Hepatocyte (in vitro differentiated cells): ENCODE results near the gene EIF4G3. TPM values are rescaled to one million over a fixed set of nuclear protein-coding genes. Genes with fewer than 3 reads are reported as not detected.

ENCODE experiments used
- DNase-seq: peaks from one replicate; pipeline ENCODE4 v3.0.0-alpha.2; 2016; ENCODE audit warnings: low spot score
- H2AFZ ChIP-seq: fragments of 200-600 bp; sonication (generic); 2 replicates; pipeline ENCODE4 v1.6.0; 2016; ENCODE audit warnings: antibody characterized with exemption, mild to moderate bottlenecking
- H3K27ac ChIP-seq: fragments of 200-600 bp; sonication (generic); 2 replicates; pipeline ENCODE4 v1.5.1; 2016; ENCODE audit warnings: mild to moderate bottlenecking
- H3K27me3 ChIP-seq: fragments of 200-600 bp; sonication (generic); 2 replicates; pipeline ENCODE4 v1.6.1; 2016
- H3K36me3 ChIP-seq: fragments of 200-600 bp; sonication (generic); replicated peaks from 2 replicates; pipeline ENCODE4 v1.5.1; 2016; ENCODE audit warnings: low read depth; ENCODE audit not compliant: insufficient read depth
- H3K4me1 ChIP-seq: fragments of 200-600 bp; sonication (generic); 2 replicates; pipeline ENCODE4 v1.5.1; 2016; ENCODE audit warnings: mild to moderate bottlenecking, moderate library complexity; ENCODE audit not compliant: insufficient read depth
- H3K4me2 ChIP-seq: fragments of 200-600 bp; sonication (generic); 2 replicates; pipeline ENCODE4 v1.6.0; 2016
- H3K4me3 ChIP-seq: fragments of 200-600 bp; sonication (generic); 2 replicates; pipeline ENCODE4 v1.5.1; 2016; ENCODE audit warnings: mild to moderate bottlenecking
- H3K79me2 ChIP-seq: fragments of 200-600 bp; sonication (generic); 2 replicates; pipeline ENCODE4 v1.6.0; 2017; ENCODE audit warnings: mild to moderate bottlenecking
- H3K9me2 ChIP-seq: fragments of 200-600 bp; sonication (generic); replicated peaks from 2 replicates; pipeline ENCODE4 v1.6.0; 2017; ENCODE audit warnings: mild to moderate bottlenecking; ENCODE audit not compliant: insufficient read depth
- H3K9me3 ChIP-seq: fragments of 200-600 bp; sonication (generic); 2 replicates; pipeline ENCODE4 v1.5.1; 2016; ENCODE audit warnings: low read depth, mild to moderate bottlenecking
- H4K20me1 ChIP-seq: fragments of 200-600 bp; sonication (generic); 2 replicates; pipeline ENCODE4 v1.6.0; 2016; ENCODE audit warnings: mild to moderate bottlenecking; ENCODE audit not compliant: insufficient read depth, poor library complexity, severe bottlenecking
- CTCF ChIP-seq: fragments of 200-600 bp; sonication (generic); IDR thresholded peaks from 2 replicates; pipeline ENCODE4 v1.5.1; 2016; ENCODE audit warnings: antibody characterized with exemption, mild to moderate bottlenecking; ENCODE audit not compliant: poor library complexity
- EZH2 ChIP-seq: fragments of 200-600 bp; sonication (generic); IDR thresholded peaks from 2 replicates; pipeline ENCODE4 v1.6.1; 2016; ENCODE audit warnings: antibody characterized with exemption, mild to moderate bottlenecking, borderline replicate concordance
- EZH2phosphoT487 ChIP-seq: fragments of 200-600 bp; sonication (generic); IDR thresholded peaks from one replicate; pipeline ENCODE4 v1.6.1; 2018; ENCODE audit warnings: antibody characterized with exemption, mild to moderate bottlenecking, low read depth, moderate library complexity; ENCODE audit not compliant: unreplicated experiment, severe bottlenecking
- WGBS: methylation state at CpG from one replicate; pipeline ENCODE4 v1.1.6; 2016; ENCODE audit warnings: low lambda C conversion rate; ENCODE audit errors: missing lambda C conversion rate; 5-methylcytosine and 5-hydroxymethylcytosine counted together
- polyA plus RNA-seq: library from polyadenylated mRNA; unstranded; fragments of >200 nt; fragmentation: Nextera tagmentation; extraction: Ambion mirVana; gene quantifications from 2 replicates; pipeline ENCODE4 v1.2.1, GENCODE V29; 2016
- total RNA-seq: library from RNA; depleted of rRNA; stranded (reverse); fragments of >200 nt; gene quantifications from 2 replicates; pipeline ENCODE4 v1.2.3, GENCODE V29; 2014

Gene EIF4G3
- total and polyA plus RNA-seq, 2 experiments from 2014 or later = 33.4 to 42.2 TPM

GRCh38 chr1:20893931-20894330 is 282.8 kb downstream of the EIF4G3 start:
- no peak overlapping the region for H3K4me2 ChIP-seq
- no peaks in the 10 kb centered on the region for H3K9me3 ChIP-seq
- H2AFZ ChIP-seq = no peak overlapping the region
- DNase-seq = no peak
- no peak overlapping the region for H3K27ac ChIP-seq
- H3K27me3 ChIP-seq = no peaks in the 10 kb centered on the region
- H3K4me3 ChIP-seq = no peak overlapping the region
- TF ChIP-seq EZH2 = no peak
- no peak for TF ChIP-seq CTCF
- TF ChIP-seq EZH2phosphoT487 = no peak
- WGBS = 94% methylated on average over 1 of the region's 1 CpG
- no peaks in the 10 kb centered on the region for H3K36me3 ChIP-seq
- no peaks in the 10 kb centered on the region for H4K20me1 ChIP-seq
- no peaks in the 10 kb centered on the region for H3K79me2 ChIP-seq
- H3K9me2 ChIP-seq = no peaks in the 10 kb centered on the region
- peaks cover 9% of the 10 kb centered on the region for H3K4me1 ChIP-seq

GRCh38 chr1:20891091-20891490 is 285.6 kb downstream of the EIF4G3 start:
- no peak overlapping the region for H3K27ac ChIP-seq
- WGBS = 98% methylated on average over 1 of the region's 1 CpG
- H4K20me1 ChIP-seq = no peaks in the 10 kb centered on the region
- H3K9me3 ChIP-seq = no peaks in the 10 kb centered on the region
- H3K79me2 ChIP-seq = no peaks in the 10 kb centered on the region
- no peak overlapping the region for H3K4me2 ChIP-seq
- H3K4me1 ChIP-seq = peaks cover 3% of the 10 kb centered on the region
- H2AFZ ChIP-seq = no peak overlapping the region
- H3K4me3 ChIP-seq = no peak overlapping the region
- no peaks in the 10 kb centered on the region for H3K36me3 ChIP-seq
- H3K9me2 ChIP-seq = no peaks in the 10 kb centered on the region
- H3K27me3 ChIP-seq = no peaks in the 10 kb centered on the region
- DNase-seq = no peak
- TF ChIP-seq CTCF (no peak), EZH2phosphoT487 (no peak), EZH2 (no peak)

- no peak for DNase-seq
- Histone ChIP-seq H3K4me3 (no peak overlapping the region), H4K20me1 (no peaks in the 10 kb centered on the region), H3K36me3 (no peaks in the 10 kb centered on the region), H3K9me2 (no peaks in the 10 kb centered on the region), H3K27ac (no peak overlapping the region), H3K4me2 (no peak overlapping the region), H3K9me3 (no peaks in the 10 kb centered on the region), H2AFZ (no peak overlapping the region), H3K27me3 (no peaks in the 10 kb centered on the region), H3K4me1 (peaks cover 10% of the 10 kb centered on the region), H3K79me2 (no peaks in the 10 kb centered on the region)
- WGBS = 87% methylated on average over 2 of the region's 2 CpGs
- TF ChIP-seq EZH2 (no peak), EZH2phosphoT487 (no peak), CTCF (no peak)
Measured at GRCh38 chr1:20887246-20887645, 289.5 kb downstream of the EIF4G3 start.

- no peak for TF ChIP-seq EZH2
- TF ChIP-seq EZH2phosphoT487 = no peak
- TF ChIP-seq CTCF = no peak
- Histone ChIP-seq H2AFZ (no peak overlapping the region), H3K9me3 (no peaks in the 10 kb centered on the region), H4K20me1 (no peaks in the 10 kb centered on the region), H3K36me3 (no peaks in the 10 kb centered on the region), H3K27ac (no peak overlapping the region), H3K27me3 (no peaks in the 10 kb centered on the region), H3K79me2 (no peaks in the 10 kb centered on the region), H3K9me2 (no peaks in the 10 kb centered on the region), H3K4me3 (no peak overlapping the region), H3K4me2 (no peak overlapping the region), H3K4me1 (peaks cover 10% of the 10 kb centered on the region)
- DNase-seq = peak; percentile 6
- WGBS = 79% methylated on average over 3 of the region's 3 CpGs
Measured at GRCh38 chr1:20885121-20885520, 291.6 kb downstream of the EIF4G3 start.
